T-helper 2 cell treated with Interferon-gamma antibody and Interleukin-4, amounts not matched to agents 5 μg/mL and 100 μg/mL, for 36 hours (primary cell): ENCODE measurements around the gene RIMS1.

Experiments
- DNase-seq: peaks from one replicate; pipeline ENCODE4 v3.0.0; 2021; ENCODE audit warnings: low spot score
- H3K27ac Mint-ChIP-seq: one replicate; pipeline ENCODE4 v1.8.0; 2021; ENCODE audit warnings: mild to moderate bottlenecking, mixed read lengths
- H3K27me3 Mint-ChIP-seq: one replicate; pipeline ENCODE4 v1.8.0; 2021; ENCODE audit warnings: low read depth, mixed read lengths
- H3K36me3 Mint-ChIP-seq: one replicate; pipeline ENCODE4 v1.8.0; 2021; ENCODE audit warnings: low read depth, mixed read lengths
- H3K4me1 Mint-ChIP-seq: one replicate; pipeline ENCODE4 v1.8.0; 2021; ENCODE audit warnings: low read depth, mixed read lengths
- H3K4me3 Mint-ChIP-seq: one replicate; pipeline ENCODE4 v1.8.0; 2022; ENCODE audit warnings: mild to moderate bottlenecking, moderate library complexity, mixed read lengths
- H3K9me3 Mint-ChIP-seq: one replicate; pipeline ENCODE4 v1.8.0; 2021; ENCODE audit warnings: mixed read lengths

The RIMS1 gene

DNA sequence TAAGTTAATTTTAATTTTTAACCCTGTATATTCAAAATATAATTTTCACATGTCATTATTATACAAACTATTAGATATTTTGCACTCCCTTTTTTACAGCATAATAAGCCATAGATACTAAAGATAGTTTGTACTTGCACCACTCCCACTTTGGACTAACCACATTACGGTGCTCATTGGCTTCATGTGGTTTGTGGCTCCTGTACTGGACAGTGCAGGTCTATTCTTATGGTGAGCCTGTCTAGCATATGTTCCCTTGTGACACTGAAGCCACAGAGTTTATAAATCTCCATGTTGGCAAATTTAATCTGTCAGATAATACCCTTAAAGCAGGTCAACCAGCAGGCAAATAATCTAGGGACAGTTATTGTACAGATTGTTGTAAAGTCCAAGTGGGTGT is 381.1 kb downstream of the RIMS1 start:
- Mint-ChIP-seq H3K27ac (no peak overlapping the region), H3K27me3 (no peaks in the 10 kb centered on the region), H3K36me3 (no peaks in the 10 kb centered on the region), H3K4me1 (no peaks in the 10 kb centered on the region), H3K9me3 (no peaks in the 10 kb centered on the region), H3K4me3 (no peak overlapping the region)
- no peak for DNase-seq

DNA sequence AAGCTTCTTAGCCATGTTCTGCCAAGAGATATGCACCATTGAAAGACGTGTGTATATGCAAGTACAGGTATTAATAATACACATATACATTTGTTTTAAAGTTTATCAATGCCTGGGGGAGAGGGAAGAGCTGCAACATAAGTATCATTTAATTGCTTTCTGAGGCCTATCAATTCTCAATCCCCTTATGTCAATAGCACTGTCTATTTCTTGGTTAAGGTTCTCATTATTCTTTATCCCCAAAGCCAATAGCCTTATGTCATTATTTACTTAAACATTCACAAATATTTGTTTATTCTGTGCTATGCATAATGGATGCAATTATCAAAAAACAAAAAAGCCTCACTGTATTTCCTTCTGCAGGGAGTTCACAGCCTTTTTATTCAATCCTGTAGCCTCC is 385.2 kb downstream of the RIMS1 start:
- Mint-ChIP-seq H3K9me3 (no peaks in the 10 kb centered on the region), H3K4me1 (no peaks in the 10 kb centered on the region), H3K36me3 (no peaks in the 10 kb centered on the region), H3K27ac (no peak overlapping the region), H3K27me3 (no peaks in the 10 kb centered on the region), H3K4me3 (no peak overlapping the region)
- no peak for DNase-seq

DNA sequence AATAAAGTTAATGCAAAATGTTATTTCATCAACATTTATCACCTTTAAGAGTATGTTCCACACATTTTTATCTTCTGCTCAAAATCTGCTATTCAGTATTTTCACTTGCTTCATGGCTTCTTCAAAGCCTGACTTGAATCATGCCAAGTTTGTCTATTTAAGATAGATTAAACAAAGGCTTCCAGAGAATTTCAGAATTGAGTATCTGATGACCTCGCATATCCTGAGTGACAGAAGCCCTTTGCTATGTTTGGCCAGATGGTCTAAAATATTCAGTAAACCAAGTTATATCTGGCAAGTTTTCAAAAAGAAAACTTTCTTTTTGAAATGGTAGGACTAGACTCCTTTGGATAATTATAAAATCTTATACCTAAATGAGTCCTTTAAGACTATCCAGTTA is 386.6 kb downstream of the RIMS1 start:
- DNase-seq: no peak
- H3K4me3 Mint-ChIP-seq: no peak overlapping the region

DNA sequence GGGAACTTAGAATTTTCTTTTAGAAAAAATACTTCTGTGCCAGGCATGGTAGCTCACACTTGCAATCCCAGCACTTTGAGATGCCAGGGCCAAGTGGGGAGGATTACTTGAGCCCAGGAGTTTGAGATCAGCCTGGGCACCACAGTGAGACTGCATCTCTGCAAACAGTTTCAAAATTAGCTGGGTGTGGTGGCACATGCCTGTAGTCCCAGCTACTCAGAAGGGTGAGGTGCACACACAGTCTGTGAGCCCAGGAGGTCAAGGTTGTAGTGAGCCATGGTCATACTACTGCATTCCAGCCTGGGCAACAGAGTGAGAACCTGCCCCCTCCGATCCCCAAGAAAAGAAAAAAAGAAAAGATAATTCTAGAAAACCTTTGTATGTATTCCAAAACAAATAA is 389.5 kb downstream of the RIMS1 start:
- H3K9me3 Mint-ChIP-seq: no peaks in the 10 kb centered on the region
- H3K36me3 Mint-ChIP-seq: no peaks in the 10 kb centered on the region
- H3K27me3 Mint-ChIP-seq: no peaks in the 10 kb centered on the region
- no peak overlapping the region for H3K4me3 Mint-ChIP-seq
- no peaks in the 10 kb centered on the region for H3K4me1 Mint-ChIP-seq
- H3K27ac Mint-ChIP-seq: no peak overlapping the region
- DNase-seq: no peak

More for the DNA sequence above, 386.6 kb downstream of the RIMS1 start:
- no peak overlapping the region for H3K27ac Mint-ChIP-seq
- H3K9me3 Mint-ChIP-seq: no peaks in the 10 kb centered on the region
- H3K27me3 Mint-ChIP-seq: no peaks in the 10 kb centered on the region
- H3K36me3 Mint-ChIP-seq: no peaks in the 10 kb centered on the region
- H3K4me1 Mint-ChIP-seq: no peaks in the 10 kb centered on the region

DNA sequence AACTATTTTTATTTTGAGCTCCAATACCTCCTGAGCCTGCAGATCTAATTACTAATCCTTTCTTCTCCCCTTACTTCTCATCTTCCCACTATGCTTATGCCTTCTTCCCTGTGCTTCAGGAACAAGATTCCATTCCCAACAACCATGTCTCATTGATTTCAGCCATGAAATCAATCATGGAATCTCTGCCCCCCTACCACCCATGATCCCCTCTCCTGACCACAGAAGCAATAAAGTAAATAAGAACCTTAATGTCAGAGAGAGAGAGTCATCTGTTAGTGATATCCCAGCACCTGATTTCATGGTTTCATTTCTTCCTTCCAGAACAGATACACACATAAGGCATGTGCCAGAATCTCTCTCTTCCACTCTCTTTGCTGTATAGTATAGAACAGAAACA is 395.9 kb downstream of the RIMS1 start:
- Mint-ChIP-seq H3K9me3 (no peaks in the 10 kb centered on the region), H3K27me3 (no peaks in the 10 kb centered on the region), H3K4me1 (no peaks in the 10 kb centered on the region), H3K4me3 (no peak overlapping the region), H3K27ac (no peak overlapping the region), H3K36me3 (no peaks in the 10 kb centered on the region)
- no peak for DNase-seq

DNA sequence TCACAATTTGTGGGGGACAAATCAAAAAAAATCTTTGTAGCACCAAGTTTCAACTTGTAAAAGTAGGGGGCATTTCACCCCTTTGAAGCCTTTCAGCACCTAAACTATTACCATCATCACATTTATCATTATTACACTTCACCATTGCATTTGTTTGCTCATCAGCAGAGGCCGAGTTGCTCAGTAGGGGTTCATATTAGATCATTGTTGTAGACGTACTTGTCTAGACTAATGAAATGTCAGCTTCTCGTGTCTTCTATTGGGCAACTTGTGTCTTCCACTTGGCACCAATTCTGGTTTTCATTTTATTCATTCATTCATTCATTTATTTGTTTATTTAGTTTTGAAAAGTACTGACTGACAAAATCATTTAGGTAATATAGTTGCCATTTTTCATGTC is 397.2 kb downstream of the RIMS1 start:
- no peaks in the 10 kb centered on the region for H3K36me3 Mint-ChIP-seq
- H3K4me1 Mint-ChIP-seq: no peaks in the 10 kb centered on the region
- DNase-seq: no peak
- no peak overlapping the region for H3K27ac Mint-ChIP-seq
- no peaks in the 10 kb centered on the region for H3K27me3 Mint-ChIP-seq
- H3K4me3 Mint-ChIP-seq: no peak overlapping the region
- H3K9me3 Mint-ChIP-seq: no peaks in the 10 kb centered on the region

DNA sequence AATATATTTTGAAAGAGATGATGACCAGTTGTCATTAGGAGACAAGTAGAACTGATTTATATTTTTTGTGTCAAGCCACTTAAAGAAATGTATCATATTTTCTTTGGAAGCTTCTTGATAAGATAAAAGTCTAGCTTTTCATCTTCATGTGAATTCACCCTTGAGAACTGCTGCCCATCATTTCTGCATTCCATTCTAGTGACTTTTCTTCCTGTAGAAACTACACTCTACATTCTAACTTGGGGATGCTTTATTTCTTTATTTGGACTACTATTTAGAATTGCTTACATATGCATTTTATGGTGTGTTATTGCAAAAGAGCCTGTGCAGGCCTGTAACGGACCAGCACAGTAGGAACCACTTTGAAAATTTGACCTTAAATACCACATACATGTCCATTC is 400.6 kb downstream of the RIMS1 start:
- no peaks in the 10 kb centered on the region for H3K27me3 Mint-ChIP-seq
- H3K36me3 Mint-ChIP-seq: no peaks in the 10 kb centered on the region
- H3K4me1 Mint-ChIP-seq: no peaks in the 10 kb centered on the region
- H3K27ac Mint-ChIP-seq: no peak overlapping the region
- no peak for DNase-seq
- H3K9me3 Mint-ChIP-seq: no peaks in the 10 kb centered on the region
- H3K4me3 Mint-ChIP-seq: no peak overlapping the region

DNA sequence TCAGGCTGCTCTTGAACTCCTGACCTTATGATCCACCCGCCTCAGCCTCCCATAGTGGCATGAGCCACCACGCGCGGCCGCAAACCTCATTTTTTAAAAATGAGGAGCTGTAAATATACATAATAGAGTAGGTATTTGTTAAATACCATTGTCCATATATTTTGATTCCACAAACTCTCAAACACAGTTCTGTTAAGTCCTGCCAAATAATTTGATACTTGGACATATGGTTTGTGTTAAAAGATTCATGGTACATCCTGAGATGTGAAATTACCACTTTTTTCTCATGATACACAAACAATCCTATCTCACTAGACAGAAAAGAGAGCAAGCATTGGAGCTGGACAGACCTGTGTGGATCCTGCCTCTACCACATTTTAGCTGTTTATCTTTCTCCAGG is 401.5 kb downstream of the RIMS1 start:
- Mint-ChIP-seq H3K9me3 (no peaks in the 10 kb centered on the region), H3K27ac (no peak overlapping the region), H3K36me3 (no peaks in the 10 kb centered on the region), H3K4me3 (no peak overlapping the region), H3K27me3 (no peaks in the 10 kb centered on the region), H3K4me1 (no peaks in the 10 kb centered on the region)
- DNase-seq: no peak

DNA sequence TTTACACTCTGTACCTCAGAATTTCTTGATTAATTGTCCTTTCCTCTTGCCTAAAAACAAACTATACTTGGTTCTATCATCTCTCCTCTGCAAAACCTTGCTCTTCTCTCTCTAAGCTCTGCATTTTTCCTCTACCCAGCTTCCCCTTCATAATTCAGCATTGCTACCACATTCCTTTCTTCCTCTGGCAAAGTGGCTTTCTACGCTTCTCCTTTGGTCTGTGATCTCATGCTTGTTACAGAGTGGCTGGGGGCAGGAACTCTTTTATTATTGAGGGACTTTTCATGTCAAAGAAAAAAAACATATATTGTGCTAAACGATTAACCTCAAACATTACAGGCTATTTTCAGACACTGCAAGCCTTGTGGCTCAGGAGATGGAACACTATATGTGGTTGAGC is 402.2 kb downstream of the RIMS1 start:
- H3K36me3 Mint-ChIP-seq: no peaks in the 10 kb centered on the region
- H3K4me3 Mint-ChIP-seq: no peak overlapping the region
- H3K9me3 Mint-ChIP-seq: no peaks in the 10 kb centered on the region
- H3K27me3 Mint-ChIP-seq: no peaks in the 10 kb centered on the region
- no peaks in the 10 kb centered on the region for H3K4me1 Mint-ChIP-seq
- no peak for DNase-seq
- H3K27ac Mint-ChIP-seq: no peak overlapping the region

DNA sequence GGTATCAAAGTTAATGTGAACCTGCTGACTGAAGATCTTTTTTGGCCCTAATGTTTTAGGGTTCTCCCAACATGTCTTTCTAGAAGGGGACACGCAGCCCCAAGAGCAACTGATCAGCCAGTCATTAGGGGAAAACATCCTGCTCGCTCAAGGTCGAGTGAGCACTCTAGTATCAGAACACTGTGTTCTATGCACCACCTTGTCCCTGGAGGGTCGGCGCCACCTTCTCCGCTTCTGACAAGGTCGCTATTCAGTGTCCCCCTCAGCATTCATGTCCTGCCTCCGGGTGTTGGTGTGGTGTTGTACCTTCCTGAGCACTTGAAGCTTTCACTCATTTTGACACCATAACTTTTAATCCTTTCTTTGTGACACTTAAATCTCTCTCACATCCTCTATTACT is 404.3 kb downstream of the RIMS1 start:
- H3K27me3 Mint-ChIP-seq: no peaks in the 10 kb centered on the region
- H3K4me1 Mint-ChIP-seq: no peaks in the 10 kb centered on the region
- no peak for DNase-seq
- no peaks in the 10 kb centered on the region for H3K36me3 Mint-ChIP-seq
- H3K27ac Mint-ChIP-seq: no peak overlapping the region
- H3K9me3 Mint-ChIP-seq: no peaks in the 10 kb centered on the region
- H3K4me3 Mint-ChIP-seq: no peak overlapping the region

DNA sequence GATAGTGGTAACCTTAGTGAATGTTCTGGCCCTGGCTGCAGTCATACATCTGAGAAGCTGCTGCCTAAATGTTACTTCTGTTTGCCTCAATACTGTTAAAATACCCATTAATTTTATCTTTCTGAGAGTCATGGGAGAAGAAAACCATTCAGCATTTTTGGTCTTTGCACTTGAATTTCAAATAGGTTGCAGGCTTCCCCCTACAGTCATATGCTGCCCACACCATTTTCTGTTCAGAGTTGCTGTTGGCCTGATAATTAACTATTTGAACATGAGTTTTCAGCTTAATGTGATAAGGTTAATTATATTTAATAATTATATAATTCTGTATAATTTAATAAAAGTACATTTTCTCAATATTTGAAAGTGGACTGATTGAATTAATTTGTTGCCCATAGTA is 410.0 kb downstream of the RIMS1 start:
- no peaks in the 10 kb centered on the region for H3K36me3 Mint-ChIP-seq
- DNase-seq: no peak
- no peaks in the 10 kb centered on the region for H3K9me3 Mint-ChIP-seq
- no peaks in the 10 kb centered on the region for H3K4me1 Mint-ChIP-seq
- no peaks in the 10 kb centered on the region for H3K27me3 Mint-ChIP-seq
- H3K4me3 Mint-ChIP-seq: no peak overlapping the region
- H3K27ac Mint-ChIP-seq: no peak overlapping the region

DNA sequence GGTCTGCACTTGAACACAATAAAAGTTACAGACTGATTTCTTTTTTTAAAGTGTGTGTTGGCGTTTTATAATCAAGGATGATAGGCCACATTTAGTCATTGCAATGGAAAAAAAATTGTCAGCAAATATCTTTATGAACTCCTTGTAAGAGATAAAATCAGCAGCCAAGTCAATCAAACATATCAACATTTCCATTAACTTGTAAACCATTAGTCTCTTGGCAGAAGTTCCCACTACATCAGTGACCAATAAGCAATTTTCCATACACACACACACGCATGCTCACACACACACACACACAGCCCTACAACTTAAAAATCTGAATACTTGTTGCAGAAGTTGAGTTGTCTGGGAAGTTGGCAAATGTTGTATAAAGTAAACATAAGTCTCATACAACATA is 419.6 kb downstream of the RIMS1 start:
- H3K9me3 Mint-ChIP-seq: no peaks in the 10 kb centered on the region

DNA sequence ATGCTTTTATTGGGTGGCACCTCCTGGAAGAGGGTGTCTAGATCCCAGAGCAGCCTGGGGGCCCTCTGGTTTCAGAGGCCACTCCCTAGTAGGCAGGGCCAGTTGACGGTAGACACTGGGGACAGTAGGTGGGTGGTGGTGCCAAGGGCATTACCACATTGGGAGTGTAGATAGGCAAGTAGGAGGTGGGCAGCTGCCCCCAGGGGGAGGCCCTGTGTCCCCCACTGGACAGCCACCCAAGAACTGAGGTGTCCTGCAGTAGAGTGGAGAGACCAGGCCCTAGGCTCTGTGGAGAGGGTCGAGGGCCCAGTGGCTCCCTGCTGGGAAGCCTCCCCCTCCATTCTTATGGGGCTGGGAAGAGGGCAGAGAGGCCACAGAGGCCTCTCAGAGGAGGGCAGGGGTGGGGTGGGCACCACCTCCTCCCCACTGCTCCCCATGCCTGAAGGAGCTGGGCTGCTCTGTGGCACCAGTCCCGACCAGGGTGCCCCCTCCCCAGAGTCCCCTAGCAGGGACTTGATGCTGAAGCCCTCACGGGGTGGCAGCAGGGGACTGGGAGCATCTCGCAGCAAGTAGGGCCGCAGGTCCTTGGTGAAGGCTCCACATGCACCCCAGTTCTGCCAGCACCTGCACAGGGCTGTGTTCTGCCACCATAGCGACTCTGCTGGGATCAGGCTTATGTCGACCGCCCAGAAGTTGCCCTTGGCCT is 430.5 kb downstream of the RIMS1 start:
- Mint-ChIP-seq H3K27me3 (no peaks in the 10 kb centered on the region), H3K4me3 (no peak overlapping the region), H3K36me3 (no peaks in the 10 kb centered on the region), H3K27ac (no peak overlapping the region), H3K9me3 (no peaks in the 10 kb centered on the region), H3K4me1 (no peaks in the 10 kb centered on the region)
- no peak for DNase-seq

More for the DNA sequence above, 419.6 kb downstream of the RIMS1 start:
- Mint-ChIP-seq H3K27ac (no peak overlapping the region), H3K4me3 (no peak overlapping the region), H3K36me3 (no peaks in the 10 kb centered on the region), H3K27me3 (no peaks in the 10 kb centered on the region), H3K4me1 (no peaks in the 10 kb centered on the region)
- DNase-seq: no peak

DNA sequence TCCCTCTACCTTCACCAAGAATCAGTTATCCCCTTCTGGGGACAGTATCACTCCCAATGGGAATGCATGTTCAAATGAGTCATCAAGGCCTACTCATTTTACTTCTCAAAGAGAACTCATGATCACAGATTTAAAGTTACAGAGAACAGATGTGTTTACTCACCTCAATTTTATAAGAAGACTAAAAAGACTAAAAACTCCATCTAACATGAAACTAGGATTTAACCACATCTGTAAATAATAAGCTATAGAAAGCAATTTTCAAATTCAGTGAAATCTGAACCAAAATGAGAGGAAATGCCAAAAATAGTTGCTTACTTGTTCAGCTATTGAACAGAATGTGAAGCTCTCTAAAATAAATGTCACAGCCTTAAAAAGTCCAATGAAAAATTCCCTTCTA is 435.4 kb downstream of the RIMS1 start:
- no peak for DNase-seq
- no peak overlapping the region for H3K4me3 Mint-ChIP-seq
- H3K36me3 Mint-ChIP-seq: no peaks in the 10 kb centered on the region
- H3K9me3 Mint-ChIP-seq: no peaks in the 10 kb centered on the region
- no peaks in the 10 kb centered on the region for H3K27me3 Mint-ChIP-seq
- no peak overlapping the region for H3K27ac Mint-ChIP-seq
- no peaks in the 10 kb centered on the region for H3K4me1 Mint-ChIP-seq

DNA sequence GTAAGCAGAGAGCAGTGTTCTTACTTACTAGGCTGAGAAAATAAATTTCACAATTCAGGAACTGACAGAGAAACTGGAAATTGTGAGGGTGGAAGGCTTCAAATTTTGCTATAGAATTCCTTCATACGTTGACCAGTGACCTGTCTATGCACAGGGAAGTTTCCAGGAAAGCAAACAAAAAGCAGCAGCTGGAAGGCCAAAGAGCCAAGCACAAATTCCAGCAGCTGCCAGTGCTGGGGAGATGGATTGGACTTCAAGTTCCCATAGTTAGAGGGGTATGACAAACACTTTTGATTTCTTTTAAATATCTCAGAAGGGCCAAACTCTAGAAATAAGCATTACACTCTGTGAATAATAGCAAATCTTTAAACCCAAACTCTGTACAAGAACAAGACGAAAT is 436.4 kb downstream of the RIMS1 start:
- DNase-seq: no peak
- Mint-ChIP-seq H3K4me3 (no peak overlapping the region), H3K27ac (no peak overlapping the region), H3K36me3 (no peaks in the 10 kb centered on the region), H3K27me3 (no peaks in the 10 kb centered on the region), H3K4me1 (no peaks in the 10 kb centered on the region), H3K9me3 (no peaks in the 10 kb centered on the region)
